Measurements from ENCODE around the gene OR2V1.

DNA sequence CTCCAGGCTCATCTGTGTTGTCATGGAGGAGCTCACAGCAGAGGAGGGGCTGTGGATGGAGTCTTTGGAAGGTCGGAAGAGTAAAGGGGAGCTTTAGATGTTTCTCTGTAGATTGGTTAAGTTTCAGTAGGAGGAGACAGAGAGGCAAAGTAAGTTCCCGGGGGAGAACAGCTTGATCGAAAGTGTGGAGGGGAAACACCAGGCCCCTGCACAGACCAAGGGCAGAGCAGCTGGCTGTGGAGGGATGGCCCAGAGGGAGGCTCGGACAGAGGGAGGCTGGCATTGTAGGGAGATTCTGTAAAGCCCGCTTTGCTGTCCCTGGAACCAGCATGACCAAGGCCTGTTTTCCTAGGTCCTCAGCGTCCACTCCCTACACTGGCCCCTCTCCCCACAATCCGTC, 11.1 kb upstream of the OR2V1 start:
- TF ChIP-seq, protein P1, sequence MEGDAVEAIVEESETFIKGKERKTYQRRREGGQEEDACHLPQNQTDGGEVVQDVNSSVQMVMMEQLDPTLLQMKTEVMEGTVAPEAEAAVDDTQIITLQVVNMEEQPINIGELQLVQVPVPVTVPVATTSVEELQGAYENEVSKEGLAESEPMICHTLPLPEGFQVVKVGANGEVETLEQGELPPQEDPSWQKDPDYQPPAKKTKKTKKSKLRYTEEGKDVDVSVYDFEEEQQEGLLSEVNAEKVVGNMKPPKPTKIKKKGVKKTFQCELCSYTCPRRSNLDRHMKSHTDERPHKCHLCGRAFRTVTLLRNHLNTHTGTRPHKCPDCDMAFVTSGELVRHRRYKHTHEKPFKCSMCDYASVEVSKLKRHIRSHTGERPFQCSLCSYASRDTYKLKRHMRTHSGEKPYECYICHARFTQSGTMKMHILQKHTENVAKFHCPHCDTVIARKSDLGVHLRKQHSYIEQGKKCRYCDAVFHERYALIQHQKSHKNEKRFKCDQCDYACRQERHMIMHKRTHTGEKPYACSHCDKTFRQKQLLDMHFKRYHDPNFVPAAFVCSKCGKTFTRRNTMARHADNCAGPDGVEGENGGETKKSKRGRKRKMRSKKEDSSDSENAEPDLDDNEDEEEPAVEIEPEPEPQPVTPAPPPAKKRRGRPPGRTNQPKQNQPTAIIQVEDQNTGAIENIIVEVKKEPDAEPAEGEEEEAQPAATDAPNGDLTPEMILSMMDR (optimal IDR thresholded peaks at IDR 0.05 in 1 of 3, IDR thresholded peaks at IDR 0.05 in 1 of 3, conservative IDR thresholded peaks at IDR 0.05 in 1 of 3; ENCODE audit: extremely low read depth in 1 of 3, insufficient read depth in 2 of 3, low read length in 3 of 3), result no peak
- TF ChIP-seq EZH2 (IDR thresholded peaks at IDR 0.05; ENCODE audit: low read length), result no peak

Data from keratinocyte (primary cell).